ENCODE data around the gene SLIT3. TPM values are rescaled to one million over a fixed set of nuclear protein-coding genes. Genes with fewer than 3 reads are reported as not detected.

The SLIT3 gene
- total RNA-seq, 1 donor from 2014 or later: not detected

GRCh38 chr5:168808051-168808616, 492.8 kb downstream of the SLIT3 start:
- DNase-seq (ENCODE audit: low read depth in 2 of 2): no peak

GRCh38 chr5:168807287-168807686, 493.7 kb downstream of the SLIT3 start:
- DNase-seq (ENCODE audit: low read depth in 2 of 2): no peak

GRCh38 chr5:168803541-168803940, 497.4 kb downstream of the SLIT3 start:
- DNase-seq (ENCODE audit: low read depth in 2 of 2): no peak

- DNase-seq (ENCODE audit: low read depth in 2 of 2): no peak
These were observed 498.6 kb downstream of the SLIT3 start for GRCh38 chr5:168802337-168802736.

- DNase-seq (ENCODE audit: low read depth in 2 of 2): no peak
These were observed 499.4 kb downstream of the SLIT3 start for GRCh38 chr5:168801567-168801966.

- DNase-seq (ENCODE audit: low read depth in 2 of 2): no peak
These were observed 500.2 kb downstream of the SLIT3 start for GRCh38 chr5:168800701-168801100.

GRCh38 chr5:168798065-168799023, 502.6 kb downstream of the SLIT3 start:
- no peak for DNase-seq (ENCODE audit: low read depth in 2 of 2)

- no peak for DNase-seq (ENCODE audit: low read depth in 2 of 2)
These were observed 504.1 kb downstream of the SLIT3 start for GRCh38 chr5:168796593-168797580.

- DNase-seq (ENCODE audit: low read depth in 2 of 2): no peak
These were observed 504.9 kb downstream of the SLIT3 start for GRCh38 chr5:168796000-168796399.

- DNase-seq (ENCODE audit: low read depth in 2 of 2): no peak
These were observed 506.8 kb downstream of the SLIT3 start for GRCh38 chr5:168793841-168794837.

- DNase-seq (ENCODE audit: low read depth in 2 of 2): no peak
These were observed 508.3 kb downstream of the SLIT3 start for GRCh38 chr5:168792678-168793077.

- DNase-seq (ENCODE audit: low read depth in 2 of 2): no peak
These were observed 510.2 kb downstream of the SLIT3 start for GRCh38 chr5:168790671-168791250.

- DNase-seq (ENCODE audit: low read depth in 2 of 2): no peak
These were observed 510.8 kb downstream of the SLIT3 start for GRCh38 chr5:168790002-168790635.

- no peak for DNase-seq (ENCODE audit: low read depth in 2 of 2)
These were observed 512.2 kb downstream of the SLIT3 start for GRCh38 chr5:168788786-168789185.

GRCh38 chr5:168788107-168788506, 512.8 kb downstream of the SLIT3 start:
- DNase-seq (ENCODE audit: low read depth in 2 of 2): no peak

GRCh38 chr5:168786147-168786546, 514.8 kb downstream of the SLIT3 start:
- DNase-seq (ENCODE audit: low read depth in 2 of 2): no peak

- no peak for DNase-seq (ENCODE audit: low read depth in 2 of 2)
These were observed 516.5 kb downstream of the SLIT3 start for GRCh38 chr5:168784454-168784853.

- peak in 1 of 2 donors; percentile 4 for DNase-seq (ENCODE audit: low read depth in 2 of 2)
These were observed 518.9 kb downstream of the SLIT3 start for GRCh38 chr5:168781941-168782571.

- DNase-seq (ENCODE audit: low read depth in 2 of 2): no peak
These were observed 520.1 kb downstream of the SLIT3 start for GRCh38 chr5:168780888-168781287.
